ENCODE results near the gene DNASE1L2.
A peak's percentile ranks its signal among the peaks of the same experiment; 100 is the strongest.

Gene DNASE1L2

DNA sequence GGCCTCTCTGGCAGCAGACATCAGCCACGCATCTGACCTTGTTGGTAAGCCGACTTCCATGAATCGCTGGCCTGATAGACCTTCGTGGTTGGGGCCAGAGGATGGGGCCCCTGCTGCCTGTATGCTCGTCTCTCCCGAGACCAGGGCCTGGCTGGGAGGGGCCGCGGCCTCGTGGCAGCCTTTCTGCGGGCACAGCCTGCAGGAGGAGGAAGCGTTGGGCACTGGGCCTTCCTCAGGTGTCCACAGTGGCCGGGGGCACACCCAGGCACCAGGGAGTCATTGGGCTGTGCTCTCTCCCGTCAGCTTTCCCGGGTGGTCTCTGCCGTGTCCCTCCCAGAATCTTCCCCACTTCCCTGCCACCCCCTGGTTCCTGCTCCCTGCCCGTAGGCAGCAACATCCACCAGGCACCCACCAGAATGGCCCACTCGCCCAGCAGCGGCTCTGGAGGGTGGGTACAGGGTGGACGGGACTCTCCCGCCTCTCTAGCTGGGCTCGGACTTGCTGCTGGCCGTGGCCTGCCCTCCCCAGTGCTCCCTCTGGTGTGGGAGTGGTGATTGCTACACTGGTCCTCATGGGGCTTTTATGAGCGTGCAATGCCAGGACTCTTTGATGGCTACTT is 6.5 kb upstream of the DNASE1L2 start:
- Mint-ChIP-seq H3K27ac (peak overlapping the region in 1 of 2 donors; percentile 86), H3K4me3 (no peak overlapping the region), H3K27me3 (no peaks in the 10 kb centered on the region), H3K4me1 (peaks cover 17% of the 10 kb centered on the region), H3K9me3 (no peaks in the 10 kb centered on the region)
- ATAC-seq (no peak), DNase-seq (no peak)

DNA sequence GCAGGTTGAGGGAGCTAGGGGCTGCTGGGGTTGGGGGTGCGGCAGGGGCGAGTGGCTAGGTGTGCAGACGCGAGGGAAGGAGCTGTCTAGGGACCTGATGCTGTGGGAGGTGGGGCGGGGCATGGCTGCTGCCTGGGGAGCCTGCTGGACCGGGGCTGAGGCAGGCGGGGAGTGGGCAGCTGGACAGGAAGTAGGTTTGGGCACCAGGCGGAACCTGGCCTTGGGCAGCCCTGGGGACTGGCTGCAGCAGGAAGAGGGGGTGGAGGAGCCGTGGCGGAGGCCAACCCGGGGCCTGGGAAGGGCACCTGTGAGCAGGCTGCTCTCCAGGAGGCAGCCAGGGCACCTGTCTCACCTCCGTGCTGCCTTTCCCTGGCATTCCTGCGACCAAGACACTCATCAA is 5.9 kb upstream of the DNASE1L2 start:
- no peak for ATAC-seq
- peaks cover 15% of the 10 kb centered on the region for H3K4me1 Mint-ChIP-seq
- H3K27me3 Mint-ChIP-seq = peaks cover 4% of the 10 kb centered on the region
- no peak for DNase-seq
- H3K27ac Mint-ChIP-seq = peak overlapping the region in 1 of 2 donors; percentile 86
- no peak overlapping the region for H3K4me3 Mint-ChIP-seq
- no peaks in the 10 kb centered on the region for H3K9me3 Mint-ChIP-seq

DNA sequence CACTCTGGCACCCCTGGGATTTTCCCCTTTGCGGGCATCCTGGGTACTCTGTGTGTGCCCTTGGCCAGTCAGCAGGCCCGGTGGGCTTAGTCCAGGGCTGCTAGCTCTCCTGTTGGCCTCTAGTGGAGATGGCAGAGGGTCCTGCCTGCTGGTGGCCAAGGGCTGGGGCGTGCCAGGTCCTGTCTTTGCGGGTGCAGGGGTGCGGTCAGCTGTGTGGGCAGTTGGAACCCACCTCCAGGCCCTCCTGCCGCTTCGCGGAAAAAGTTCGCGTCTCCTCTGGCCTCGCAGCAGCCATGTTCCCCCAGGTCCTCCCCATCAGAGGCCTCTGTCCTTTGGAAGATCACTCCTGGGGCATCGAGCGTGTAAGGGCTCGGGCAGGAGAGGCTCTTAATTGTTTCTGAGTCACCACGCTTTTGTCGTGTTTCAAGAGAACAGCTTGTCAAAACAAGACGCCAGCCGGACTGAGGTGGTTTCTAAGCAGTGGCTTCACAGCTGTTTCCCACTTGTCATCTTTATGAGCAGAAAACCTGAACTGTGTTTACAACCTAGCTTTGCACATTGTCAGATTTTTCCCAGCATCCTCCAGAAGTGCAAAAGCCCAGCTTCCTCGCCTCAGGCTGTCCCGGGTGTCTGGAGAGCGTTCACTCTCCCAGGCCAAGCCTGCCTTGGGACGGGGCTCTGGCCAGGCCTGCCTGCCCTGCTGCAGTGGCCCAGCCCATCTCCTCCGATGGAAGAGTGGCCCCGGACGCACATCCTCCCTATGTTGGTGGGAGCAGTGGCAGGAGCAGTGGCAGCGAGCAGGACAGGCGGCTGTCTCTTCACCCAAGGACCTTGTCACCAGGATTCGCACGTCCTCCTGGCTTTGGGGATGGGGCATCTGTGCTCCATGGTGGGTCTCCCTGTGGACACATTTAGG is 5.0 kb upstream of the DNASE1L2 start:
- no peak overlapping the region for H3K4me3 Mint-ChIP-seq
- ATAC-seq (no peak), DNase-seq (no peak)
- no peak overlapping the region for H3K27ac Mint-ChIP-seq
- peaks cover 13% of the 10 kb centered on the region for H3K27me3 Mint-ChIP-seq
- H3K9me3 Mint-ChIP-seq = no peaks in the 10 kb centered on the region
- peaks cover 13% of the 10 kb centered on the region for H3K4me1 Mint-ChIP-seq

DNA sequence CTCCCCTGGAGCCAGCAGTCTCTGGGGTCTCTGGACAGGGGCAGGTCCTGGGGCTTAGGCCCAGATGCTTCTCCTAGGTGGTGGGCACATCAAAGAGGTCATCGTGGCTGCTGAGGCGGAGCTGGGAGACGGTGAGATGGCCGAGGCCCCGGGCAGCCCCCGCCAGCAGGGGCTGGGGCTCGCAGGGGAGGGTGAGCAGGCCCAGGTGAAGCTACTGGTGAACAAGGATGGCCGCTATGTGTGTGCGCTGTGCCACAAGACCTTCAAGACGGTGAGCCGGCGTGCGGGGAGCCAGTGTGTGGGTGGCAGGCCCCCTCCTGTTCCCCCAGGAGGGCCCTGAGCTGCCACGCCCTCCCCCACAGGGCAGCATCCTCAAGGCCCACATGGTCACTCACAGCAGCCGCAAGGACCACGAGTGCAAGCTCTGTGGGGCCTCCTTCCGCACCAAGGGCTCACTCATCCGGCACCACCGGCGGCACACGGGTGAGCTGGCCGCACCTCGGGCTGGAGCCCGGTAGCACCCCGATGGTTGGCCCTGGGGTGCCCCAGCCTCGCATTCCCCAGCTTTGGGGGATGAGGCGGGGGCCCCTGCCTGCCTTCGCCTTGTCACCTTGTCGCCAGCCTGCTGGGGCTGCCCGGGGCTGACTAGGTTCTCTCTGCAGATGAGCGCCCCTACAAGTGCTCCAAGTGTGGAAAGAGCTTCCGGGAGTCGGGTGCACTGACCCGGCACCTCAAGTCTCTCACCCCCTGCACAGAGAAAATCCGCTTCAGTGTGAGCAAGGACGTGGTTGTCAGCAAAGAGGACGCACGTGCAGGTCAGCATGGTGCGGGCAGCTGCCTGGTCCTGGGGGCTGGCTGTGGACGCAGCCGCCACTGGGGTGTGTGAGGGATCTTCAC is 3.9 kb upstream of the DNASE1L2 start:
- ATAC-seq = no peak
- H3K27ac Mint-ChIP-seq = no peak overlapping the region
- no peak for DNase-seq
- H3K4me1 Mint-ChIP-seq = peaks cover 5% of the 10 kb centered on the region
- peaks cover 23% of the 10 kb centered on the region for H3K27me3 Mint-ChIP-seq
- H3K4me3 Mint-ChIP-seq = no peak overlapping the region
- H3K9me3 Mint-ChIP-seq = no peaks in the 10 kb centered on the region

DNA sequence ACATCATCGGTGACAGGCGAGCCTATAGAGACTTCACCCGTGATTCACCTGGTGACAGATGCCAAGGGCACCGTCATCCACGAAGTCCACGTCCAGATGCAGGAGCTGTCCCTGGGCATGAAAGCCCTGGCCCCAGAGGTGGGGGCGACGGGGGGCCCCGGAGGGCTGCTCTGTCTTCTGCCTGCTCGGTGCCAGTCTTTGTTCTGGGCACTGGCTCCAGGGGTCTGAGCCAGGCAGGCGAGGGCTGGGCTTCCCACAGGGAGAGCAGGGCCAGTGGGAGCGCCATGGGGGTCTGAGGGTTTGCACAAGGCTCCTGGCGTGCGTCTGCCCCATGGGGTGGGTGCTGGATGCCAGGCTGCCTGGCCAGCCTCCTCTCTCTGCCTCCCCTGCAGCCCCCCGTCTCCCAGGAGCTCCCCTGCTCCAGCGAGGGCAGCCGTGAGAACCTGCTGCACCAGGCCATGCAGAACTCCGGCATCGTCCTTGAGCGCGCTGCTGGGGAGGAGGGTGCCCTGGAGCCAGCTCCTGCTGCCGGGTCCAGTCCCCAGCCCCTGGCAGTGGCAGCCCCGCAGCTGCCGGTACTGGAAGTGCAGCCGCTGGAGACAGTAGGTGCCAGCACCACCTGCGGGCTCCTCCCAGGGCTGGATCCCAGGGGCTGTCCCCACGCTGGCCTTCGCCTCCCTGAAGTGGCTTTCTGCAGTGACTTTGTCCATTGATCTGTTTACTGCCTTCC is 3.0 kb upstream of the DNASE1L2 start:
- no peak for ATAC-seq
- H3K27me3 Mint-ChIP-seq = peaks cover 28% of the 10 kb centered on the region
- H3K4me1 Mint-ChIP-seq = peaks cover 5% of the 10 kb centered on the region
- DNase-seq = no peak
- H3K27ac Mint-ChIP-seq = peak overlapping the region in 1 of 2 donors; percentile 44
- peak overlapping the region in 1 of 2 donors; percentile 48 for H3K4me3 Mint-ChIP-seq
- H3K9me3 Mint-ChIP-seq = no peaks in the 10 kb centered on the region

DNA sequence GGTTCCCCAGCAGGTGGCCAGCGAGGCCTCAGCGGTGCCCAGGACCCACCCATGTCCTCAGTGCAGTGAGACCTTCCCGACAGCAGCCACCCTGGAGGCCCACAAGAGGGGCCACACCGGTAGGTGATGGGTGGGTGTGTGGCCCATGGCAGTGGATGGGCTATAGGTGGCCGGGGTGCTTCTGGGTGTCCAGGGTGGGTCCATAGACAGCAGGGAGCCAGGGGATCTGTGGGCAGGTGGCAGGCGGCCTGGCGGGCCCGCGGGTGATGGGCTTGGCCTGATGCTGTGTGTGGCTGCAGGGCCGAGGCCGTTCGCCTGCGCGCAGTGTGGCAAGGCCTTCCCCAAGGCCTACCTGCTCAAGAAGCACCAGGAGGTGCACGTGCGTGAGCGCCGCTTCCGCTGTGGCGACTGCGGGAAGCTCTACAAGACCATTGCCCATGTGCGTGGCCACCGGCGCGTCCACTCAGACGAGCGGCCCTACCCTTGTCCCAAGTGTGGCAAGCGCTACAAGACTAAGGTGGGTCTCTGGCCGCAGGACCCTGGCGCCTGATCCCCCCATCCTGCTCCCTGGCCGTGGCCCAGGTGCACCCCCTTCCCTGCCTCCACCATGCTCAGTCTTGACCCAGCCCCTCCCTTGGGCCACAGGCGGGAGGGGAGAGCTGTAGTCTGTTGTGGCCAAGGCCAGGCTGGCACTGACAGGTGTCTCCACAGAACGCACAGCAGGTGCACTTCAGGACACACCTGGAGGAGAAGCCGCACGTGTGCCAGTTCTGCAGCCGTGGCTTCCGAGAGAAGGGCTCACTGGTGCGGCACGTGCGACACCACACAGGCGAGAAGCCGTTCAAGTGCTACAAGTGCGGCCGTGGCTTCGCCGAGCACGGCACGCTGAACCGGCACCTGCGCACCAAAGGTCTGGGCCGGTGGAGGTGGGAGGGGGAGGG is 2.1 kb upstream of the DNASE1L2 start:
- Mint-ChIP-seq H3K4me3 (peak overlapping the region in 1 of 2 donors; percentile 48), H3K27ac (peak overlapping the region in 1 of 2 donors; percentile 44), H3K9me3 (no peaks in the 10 kb centered on the region), H3K27me3 (peaks cover 28% of the 10 kb centered on the region), H3K4me1 (peaks cover 5% of the 10 kb centered on the region)
- DNase-seq (no peak), ATAC-seq (peak; percentile 3)

DNA sequence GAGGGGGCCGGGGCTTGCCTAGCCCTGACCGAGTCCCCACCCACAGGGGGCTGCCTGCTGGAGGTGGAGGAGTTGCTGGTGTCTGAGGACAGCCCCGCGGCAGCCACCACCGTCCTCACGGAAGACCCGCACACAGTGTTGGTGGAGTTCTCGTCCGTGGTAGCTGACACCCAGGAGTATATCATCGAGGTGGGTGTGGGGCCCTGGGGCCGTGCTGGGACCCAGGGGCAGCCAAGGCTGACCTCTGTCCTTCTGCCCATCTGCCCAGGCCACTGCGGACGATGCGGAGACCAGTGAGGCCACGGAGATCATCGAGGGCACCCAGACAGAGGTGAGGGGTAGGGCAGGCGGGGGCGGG is 1.5 kb upstream of the DNASE1L2 start:
- Mint-ChIP-seq H3K9me3 (no peaks in the 10 kb centered on the region), H3K27ac (no peak overlapping the region), H3K4me1 (peaks cover 5% of the 10 kb centered on the region), H3K27me3 (peaks cover 28% of the 10 kb centered on the region), H3K4me3 (no peak overlapping the region)
- no peak for ATAC-seq
- no peak for DNase-seq

DNA sequence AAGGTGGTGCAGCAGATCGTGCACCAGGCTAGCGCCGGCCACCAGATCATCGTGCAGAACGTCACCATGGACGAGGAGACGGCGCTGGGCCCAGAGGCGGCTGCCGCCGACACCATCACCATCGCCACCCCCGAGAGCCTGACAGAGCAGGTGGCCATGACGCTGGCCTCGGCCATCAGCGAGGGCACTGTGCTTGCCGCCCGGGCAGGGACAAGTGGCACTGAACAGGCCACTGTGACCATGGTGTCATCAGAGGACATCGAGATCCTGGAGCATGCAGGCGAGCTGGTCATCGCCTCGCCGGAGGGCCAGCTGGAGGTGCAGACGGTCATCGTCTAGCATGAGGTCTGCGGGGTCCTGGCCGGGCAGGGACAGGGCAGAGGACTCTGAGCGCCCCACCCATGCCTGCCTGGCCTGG is 1.0 kb upstream of the DNASE1L2 start:
- no peak for ATAC-seq
- H3K4me3 Mint-ChIP-seq = no peak overlapping the region
- H3K27me3 Mint-ChIP-seq = peaks cover 28% of the 10 kb centered on the region

DNA sequence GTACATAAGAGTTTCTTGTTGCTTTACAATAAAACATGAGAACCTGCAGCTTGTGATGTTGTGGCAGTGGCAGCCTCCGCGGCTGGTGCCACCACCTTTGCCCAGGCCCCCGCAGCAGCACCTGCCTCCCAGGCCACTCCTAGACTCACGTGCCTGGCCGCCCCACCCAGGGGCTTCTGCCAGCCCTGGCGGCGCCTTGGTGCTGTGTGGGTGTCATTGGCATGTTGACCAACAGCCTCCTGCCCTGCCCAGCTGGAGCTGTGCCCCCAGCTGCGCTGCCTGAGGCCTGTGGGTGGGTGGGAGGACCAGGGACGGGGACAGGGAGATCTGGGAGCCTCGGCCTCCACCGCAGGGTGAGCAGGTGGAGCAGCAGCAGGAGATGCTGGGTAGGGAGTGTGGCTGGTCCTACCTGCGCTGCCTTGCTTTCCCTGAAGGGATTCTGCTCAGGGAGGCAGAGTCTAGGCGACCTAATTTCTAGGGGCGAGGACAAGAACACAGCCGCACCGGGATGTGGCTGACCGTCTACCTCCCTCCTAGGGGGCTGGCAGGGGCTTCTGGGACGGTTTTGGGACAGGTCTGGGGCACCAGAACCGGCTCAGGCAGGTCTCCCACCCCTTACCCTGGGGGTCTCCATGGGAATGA is 428 bp upstream of the DNASE1L2 start:
- no peak overlapping the region for H3K4me3 Mint-ChIP-seq
- DNase-seq (no peak), ATAC-seq (peak; percentile 2)

More for the DNA sequence above, 1.0 kb upstream of the DNASE1L2 start:
- no peak for DNase-seq
- Mint-ChIP-seq H3K27ac (peak overlapping the region in 1 of 2 donors; percentile 48), H3K9me3 (no peaks in the 10 kb centered on the region), H3K4me1 (peaks cover 5% of the 10 kb centered on the region)

DNA sequence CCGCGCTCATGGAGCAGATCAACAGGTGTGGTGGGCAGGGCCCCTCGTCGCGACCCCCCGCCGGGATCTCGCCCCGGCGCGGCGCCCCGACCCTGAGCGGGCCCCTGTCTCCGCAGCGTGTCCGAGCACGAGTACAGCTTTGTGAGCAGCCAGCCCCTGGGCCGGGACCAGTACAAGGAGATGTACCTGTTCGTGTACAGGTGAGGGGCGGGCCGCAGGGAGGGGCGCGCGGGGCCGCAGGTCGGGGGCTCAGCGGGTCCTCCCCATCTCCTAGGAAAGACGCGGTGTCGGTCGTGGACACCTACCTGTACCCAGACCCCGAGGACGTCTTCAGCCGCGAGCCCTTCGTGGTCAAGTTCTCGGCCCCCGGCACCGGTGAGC is 848 bp downstream of the DNASE1L2 start:
- ATAC-seq = peak; percentile 11
- Mint-ChIP-seq H3K27me3 (peaks cover 28% of the 10 kb centered on the region), H3K9me3 (no peaks in the 10 kb centered on the region), H3K27ac (no peak overlapping the region), H3K4me1 (peaks cover 5% of the 10 kb centered on the region), H3K4me3 (no peak overlapping the region)
- no peak for DNase-seq

More for the DNA sequence above, 428 bp upstream of the DNASE1L2 start:
- peaks cover 5% of the 10 kb centered on the region for H3K4me1 Mint-ChIP-seq
- H3K9me3 Mint-ChIP-seq = no peaks in the 10 kb centered on the region
- peaks cover 28% of the 10 kb centered on the region for H3K27me3 Mint-ChIP-seq
- peak overlapping the region in 1 of 2 donors; percentile 67 for H3K27ac Mint-ChIP-seq

DNA sequence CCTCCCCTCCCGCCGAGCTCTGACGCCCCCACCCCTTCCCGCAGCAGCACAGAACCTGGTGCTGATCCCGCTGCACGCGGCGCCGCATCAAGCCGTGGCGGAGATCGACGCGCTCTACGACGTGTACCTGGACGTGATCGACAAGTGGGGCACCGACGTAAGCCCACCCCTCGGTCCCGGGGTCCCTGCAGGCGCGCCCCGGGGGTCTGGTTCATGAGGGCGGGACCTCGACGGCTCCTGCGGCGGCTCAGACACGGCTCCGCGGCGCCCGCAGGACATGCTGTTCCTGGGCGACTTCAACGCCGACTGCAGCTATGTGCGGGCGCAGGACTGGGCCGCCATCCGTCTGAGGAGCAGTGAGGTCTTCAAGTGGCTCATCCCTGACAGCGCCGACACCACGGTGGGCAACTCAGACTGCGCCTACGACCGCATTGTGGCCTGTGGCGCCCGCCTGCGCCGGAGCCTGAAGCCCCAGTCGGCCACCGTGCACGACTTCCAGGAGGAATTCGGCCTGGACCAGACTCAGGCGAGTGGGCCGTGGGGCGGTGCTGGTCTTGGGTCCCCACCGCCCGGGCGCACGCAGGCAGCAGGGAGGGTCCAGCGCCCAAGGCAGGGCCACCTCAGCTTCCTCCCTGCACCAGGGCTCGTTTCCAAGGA is 1.4 kb downstream of the DNASE1L2 start:
- peaks cover 28% of the 10 kb centered on the region for H3K27me3 Mint-ChIP-seq
- no peak overlapping the region for H3K4me3 Mint-ChIP-seq
- peaks cover 5% of the 10 kb centered on the region for H3K4me1 Mint-ChIP-seq
- no peaks in the 10 kb centered on the region for H3K9me3 Mint-ChIP-seq
- no peak for DNase-seq
- no peak for ATAC-seq
- H3K27ac Mint-ChIP-seq = no peak overlapping the region

DNA sequence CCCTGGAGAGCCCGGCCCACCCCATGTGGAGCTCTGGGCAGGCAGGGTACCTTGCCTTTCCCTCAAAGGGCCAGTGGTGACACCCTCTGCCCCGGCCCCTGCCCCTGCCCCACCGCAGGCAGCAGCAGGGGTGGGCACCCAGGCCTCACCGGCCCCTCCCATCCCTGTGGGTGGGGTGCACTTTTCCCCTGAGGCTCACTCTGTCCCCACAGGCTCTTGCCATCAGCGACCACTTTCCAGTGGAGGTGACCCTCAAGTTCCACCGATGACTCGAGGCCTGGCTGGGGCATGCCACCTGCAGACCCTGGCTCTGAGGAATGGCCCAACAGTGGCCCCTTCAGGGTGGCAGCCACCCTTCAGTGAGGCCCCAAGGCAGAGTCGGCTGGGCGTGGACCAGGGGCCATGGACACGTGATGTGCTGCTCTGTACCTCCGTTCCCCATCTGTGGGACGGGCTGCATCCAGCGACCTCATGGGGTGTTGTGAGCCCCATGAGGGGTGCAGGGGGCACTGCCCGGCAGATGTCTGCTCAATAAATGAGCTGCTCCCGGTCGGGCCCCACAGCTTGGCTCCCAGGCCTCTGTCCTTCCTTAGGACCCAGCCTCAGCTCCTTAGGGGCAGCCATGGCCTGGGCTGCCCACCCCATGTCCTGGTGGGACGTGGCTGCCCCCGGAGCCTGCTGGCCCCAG is 2.0 kb downstream of the DNASE1L2 start:
- peak; percentile 12 for ATAC-seq
- H3K9me3 Mint-ChIP-seq = no peaks in the 10 kb centered on the region

More for the DNA sequence above, 2.0 kb downstream of the DNASE1L2 start:
- Mint-ChIP-seq H3K27me3 (peaks cover 28% of the 10 kb centered on the region), H3K4me1 (peaks cover 5% of the 10 kb centered on the region), H3K27ac (no peak overlapping the region), H3K4me3 (no peak overlapping the region)
- no peak for DNase-seq
